Ovary (tissue), 3 donors: Measurements from ENCODE around the gene PTPRN2.

Experiments
- EP300 ChIP-seq: sonication (generic); formaldehyde crosslinking; IDR thresholded peaks from one replicate; pipeline ENCODE4 v1.6.1; 2017; ENCODE audit warnings: antibody characterized with exemption
- POLR2A ChIP-seq: fragments of 450-650 bp; IDR thresholded peaks from one replicate; pipeline ENCODE4 v1.6.1; 2017; ENCODE audit warnings: antibody characterized with exemption, mild to moderate bottlenecking, moderate library complexity
- TF ChIP-seq, protein P1 (sequence below), 3 donors: fragments of 450-650 bp in 2 of 3; fragments of 200-600 bp in 1 of 3; IDR thresholded peaks; one replicate each; pipeline versions ENCODE4 v1.5.1 to v1.8.0; 2016 to 2022; ENCODE audit warnings: antibody characterized with exemption in 3 of 3, mild to moderate bottlenecking in 1 of 3
- donor health status: DM: no; HTN: no; CAD: no.

DNA sequence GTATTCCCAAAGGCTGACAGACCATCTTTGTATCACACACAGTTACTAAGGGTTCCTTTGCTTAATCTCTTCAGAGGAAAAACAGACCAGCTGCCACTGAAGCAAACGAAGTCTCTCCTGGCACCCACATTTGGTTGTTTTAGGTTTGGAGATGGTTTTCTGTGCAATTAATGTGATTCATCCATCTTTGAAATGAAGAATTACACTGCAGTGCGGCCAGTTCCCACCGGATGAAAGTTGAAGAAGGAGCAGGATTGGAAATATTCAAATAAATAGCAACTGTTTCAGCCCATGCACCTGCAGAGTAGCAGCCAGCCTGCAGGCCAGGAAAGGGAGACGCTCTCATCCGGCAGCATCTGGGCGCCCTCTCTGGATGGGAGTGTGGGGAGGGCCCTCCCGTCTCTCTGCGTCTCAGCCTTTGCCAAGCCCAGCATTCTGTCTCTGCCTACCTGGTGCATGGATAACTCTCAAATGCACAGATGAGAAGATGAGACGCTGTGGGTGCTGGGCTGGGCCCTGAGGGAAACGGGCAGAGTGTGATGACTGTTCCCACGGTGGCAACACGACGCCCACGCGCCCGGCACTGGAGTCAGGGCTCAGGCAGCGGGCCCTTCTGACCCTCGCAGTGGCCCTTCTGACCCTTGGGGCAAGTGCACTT, 214.0 kb downstream of the PTPRN2 start:
- TF ChIP-seq POLR2A: no peak
- TF ChIP-seq, protein P1, sequence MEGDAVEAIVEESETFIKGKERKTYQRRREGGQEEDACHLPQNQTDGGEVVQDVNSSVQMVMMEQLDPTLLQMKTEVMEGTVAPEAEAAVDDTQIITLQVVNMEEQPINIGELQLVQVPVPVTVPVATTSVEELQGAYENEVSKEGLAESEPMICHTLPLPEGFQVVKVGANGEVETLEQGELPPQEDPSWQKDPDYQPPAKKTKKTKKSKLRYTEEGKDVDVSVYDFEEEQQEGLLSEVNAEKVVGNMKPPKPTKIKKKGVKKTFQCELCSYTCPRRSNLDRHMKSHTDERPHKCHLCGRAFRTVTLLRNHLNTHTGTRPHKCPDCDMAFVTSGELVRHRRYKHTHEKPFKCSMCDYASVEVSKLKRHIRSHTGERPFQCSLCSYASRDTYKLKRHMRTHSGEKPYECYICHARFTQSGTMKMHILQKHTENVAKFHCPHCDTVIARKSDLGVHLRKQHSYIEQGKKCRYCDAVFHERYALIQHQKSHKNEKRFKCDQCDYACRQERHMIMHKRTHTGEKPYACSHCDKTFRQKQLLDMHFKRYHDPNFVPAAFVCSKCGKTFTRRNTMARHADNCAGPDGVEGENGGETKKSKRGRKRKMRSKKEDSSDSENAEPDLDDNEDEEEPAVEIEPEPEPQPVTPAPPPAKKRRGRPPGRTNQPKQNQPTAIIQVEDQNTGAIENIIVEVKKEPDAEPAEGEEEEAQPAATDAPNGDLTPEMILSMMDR (IDR thresholded peaks at IDR 0.05): no peak
- TF ChIP-seq EP300: no peak
